ENCODE results near the gene HEXIM2. TPM values are rescaled to one million over a fixed set of nuclear protein-coding genes. Genes with fewer than 3 reads are reported as not detected.

The HEXIM2 gene
- total and polyA plus RNA-seq, 2 of the 13 experiments (the other 11 are each of a cell fraction or from before 2014, with no cell fraction given): 27.1 to 32.4 TPM

DNA sequence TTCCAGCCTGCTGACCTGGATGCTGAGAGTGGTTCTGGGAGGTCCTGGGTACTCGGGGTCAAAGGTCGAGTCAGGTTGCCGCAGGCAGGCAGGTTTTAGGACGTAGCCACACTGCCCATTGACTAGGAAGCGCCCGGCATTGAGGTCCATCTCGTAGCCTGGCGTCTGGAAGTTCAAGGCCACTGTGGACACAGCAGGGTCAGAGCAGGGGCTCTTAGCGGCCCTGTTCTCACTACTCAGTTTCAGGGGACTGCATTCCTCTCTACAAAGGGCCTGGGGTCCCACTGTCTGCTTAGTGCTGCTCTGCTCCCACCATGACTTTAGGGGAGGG, 48.3 kb upstream of the HEXIM2 start (continued):
- TF ChIP-seq NR2C2 (CRISPR knock-in tag; IDR thresholded peaks at IDR 0.05; ENCODE audit: borderline replicate concordance) (peak; percentile 93), NCOA1 (CRISPR knock-in tag; IDR thresholded peaks at IDR 0.05) (no peak), HNF4G (IDR thresholded peaks at IDR 0.05; ENCODE audit: borderline replicate concordance, low read depth, low read length) (peak; percentile 66; the same call in 1 of the 2 replicates), HNF4G (CRISPR knock-in tag; IDR thresholded peaks at IDR 0.05; ENCODE audit: borderline replicate concordance, low read depth) (no peak), KAT8 (CRISPR knock-in tag; IDR thresholded peaks at IDR 0.05) (no peak), ZBTB33 (CRISPR knock-in tag; IDR thresholded peaks at IDR 0.05) (peak; percentile 43; the same call in 1 of the 2 replicates), SNAPC5 (CRISPR knock-in tag; IDR thresholded peaks at IDR 0.05; ENCODE audit: borderline replicate concordance) (no peak), ZBTB7B (CRISPR knock-in tag; IDR thresholded peaks at IDR 0.05) (peak; percentile 62; the same call in 1 of the 2 replicates), ZNF501 (CRISPR knock-in tag; IDR thresholded peaks at IDR 0.05) (no peak), ZNF547 (CRISPR knock-in tag; IDR thresholded peaks at IDR 0.05) (peak; percentile 44; the same call in 1 of the 2 replicates), ZNF607 (CRISPR knock-in tag; IDR thresholded peaks at IDR 0.05; ENCODE audit: borderline replicate concordance) (no peak), ZFY (CRISPR knock-in tag; IDR thresholded peaks at IDR 0.05) (peak; percentile 44; the same call in 1 of the 2 replicates), NCOR1 (IDR thresholded peaks at IDR 0.05; ENCODE audit: borderline replicate concordance, low read length) (0 out of 2 replicates have a peak, but pooled peaks have one; percentile 59), MEF2D (CRISPR knock-in tag; IDR thresholded peaks at IDR 0.05) (no peak)
- TF ChIP-seq, protein P1, sequence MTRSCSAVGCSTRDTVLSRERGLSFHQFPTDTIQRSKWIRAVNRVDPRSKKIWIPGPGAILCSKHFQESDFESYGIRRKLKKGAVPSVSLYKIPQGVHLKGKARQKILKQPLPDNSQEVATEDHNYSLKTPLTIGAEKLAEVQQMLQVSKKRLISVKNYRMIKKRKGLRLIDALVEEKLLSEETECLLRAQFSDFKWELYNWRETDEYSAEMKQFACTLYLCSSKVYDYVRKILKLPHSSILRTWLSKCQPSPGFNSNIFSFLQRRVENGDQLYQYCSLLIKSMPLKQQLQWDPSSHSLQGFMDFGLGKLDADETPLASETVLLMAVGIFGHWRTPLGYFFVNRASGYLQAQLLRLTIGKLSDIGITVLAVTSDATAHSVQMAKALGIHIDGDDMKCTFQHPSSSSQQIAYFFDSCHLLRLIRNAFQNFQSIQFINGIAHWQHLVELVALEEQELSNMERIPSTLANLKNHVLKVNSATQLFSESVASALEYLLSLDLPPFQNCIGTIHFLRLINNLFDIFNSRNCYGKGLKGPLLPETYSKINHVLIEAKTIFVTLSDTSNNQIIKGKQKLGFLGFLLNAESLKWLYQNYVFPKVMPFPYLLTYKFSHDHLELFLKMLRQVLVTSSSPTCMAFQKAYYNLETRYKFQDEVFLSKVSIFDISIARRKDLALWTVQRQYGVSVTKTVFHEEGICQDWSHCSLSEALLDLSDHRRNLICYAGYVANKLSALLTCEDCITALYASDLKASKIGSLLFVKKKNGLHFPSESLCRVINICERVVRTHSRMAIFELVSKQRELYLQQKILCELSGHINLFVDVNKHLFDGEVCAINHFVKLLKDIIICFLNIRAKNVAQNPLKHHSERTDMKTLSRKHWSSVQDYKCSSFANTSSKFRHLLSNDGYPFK (CRISPR knock-in tag; IDR thresholded peaks at IDR 0.05; ENCODE audit: borderline replicate concordance): 0 out of 2 replicates have a peak, but pooled peaks have one; percentile 25
- TF ChIP-seq, protein P2, sequence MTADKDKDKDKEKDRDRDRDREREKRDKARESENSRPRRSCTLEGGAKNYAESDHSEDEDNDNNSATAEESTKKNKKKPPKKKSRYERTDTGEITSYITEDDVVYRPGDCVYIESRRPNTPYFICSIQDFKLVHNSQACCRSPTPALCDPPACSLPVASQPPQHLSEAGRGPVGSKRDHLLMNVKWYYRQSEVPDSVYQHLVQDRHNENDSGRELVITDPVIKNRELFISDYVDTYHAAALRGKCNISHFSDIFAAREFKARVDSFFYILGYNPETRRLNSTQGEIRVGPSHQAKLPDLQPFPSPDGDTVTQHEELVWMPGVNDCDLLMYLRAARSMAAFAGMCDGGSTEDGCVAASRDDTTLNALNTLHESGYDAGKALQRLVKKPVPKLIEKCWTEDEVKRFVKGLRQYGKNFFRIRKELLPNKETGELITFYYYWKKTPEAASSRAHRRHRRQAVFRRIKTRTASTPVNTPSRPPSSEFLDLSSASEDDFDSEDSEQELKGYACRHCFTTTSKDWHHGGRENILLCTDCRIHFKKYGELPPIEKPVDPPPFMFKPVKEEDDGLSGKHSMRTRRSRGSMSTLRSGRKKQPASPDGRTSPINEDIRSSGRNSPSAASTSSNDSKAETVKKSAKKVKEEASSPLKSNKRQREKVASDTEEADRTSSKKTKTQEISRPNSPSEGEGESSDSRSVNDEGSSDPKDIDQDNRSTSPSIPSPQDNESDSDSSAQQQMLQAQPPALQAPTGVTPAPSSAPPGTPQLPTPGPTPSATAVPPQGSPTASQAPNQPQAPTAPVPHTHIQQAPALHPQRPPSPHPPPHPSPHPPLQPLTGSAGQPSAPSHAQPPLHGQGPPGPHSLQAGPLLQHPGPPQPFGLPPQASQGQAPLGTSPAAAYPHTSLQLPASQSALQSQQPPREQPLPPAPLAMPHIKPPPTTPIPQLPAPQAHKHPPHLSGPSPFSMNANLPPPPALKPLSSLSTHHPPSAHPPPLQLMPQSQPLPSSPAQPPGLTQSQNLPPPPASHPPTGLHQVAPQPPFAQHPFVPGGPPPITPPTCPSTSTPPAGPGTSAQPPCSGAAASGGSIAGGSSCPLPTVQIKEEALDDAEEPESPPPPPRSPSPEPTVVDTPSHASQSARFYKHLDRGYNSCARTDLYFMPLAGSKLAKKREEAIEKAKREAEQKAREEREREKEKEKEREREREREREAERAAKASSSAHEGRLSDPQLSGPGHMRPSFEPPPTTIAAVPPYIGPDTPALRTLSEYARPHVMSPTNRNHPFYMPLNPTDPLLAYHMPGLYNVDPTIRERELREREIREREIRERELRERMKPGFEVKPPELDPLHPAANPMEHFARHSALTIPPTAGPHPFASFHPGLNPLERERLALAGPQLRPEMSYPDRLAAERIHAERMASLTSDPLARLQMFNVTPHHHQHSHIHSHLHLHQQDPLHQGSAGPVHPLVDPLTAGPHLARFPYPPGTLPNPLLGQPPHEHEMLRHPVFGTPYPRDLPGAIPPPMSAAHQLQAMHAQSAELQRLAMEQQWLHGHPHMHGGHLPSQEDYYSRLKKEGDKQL (CRISPR knock-in tag; IDR thresholded peaks at IDR 0.05; ENCODE audit: low read depth): no peak
- TF ChIP-seq, protein P3, sequence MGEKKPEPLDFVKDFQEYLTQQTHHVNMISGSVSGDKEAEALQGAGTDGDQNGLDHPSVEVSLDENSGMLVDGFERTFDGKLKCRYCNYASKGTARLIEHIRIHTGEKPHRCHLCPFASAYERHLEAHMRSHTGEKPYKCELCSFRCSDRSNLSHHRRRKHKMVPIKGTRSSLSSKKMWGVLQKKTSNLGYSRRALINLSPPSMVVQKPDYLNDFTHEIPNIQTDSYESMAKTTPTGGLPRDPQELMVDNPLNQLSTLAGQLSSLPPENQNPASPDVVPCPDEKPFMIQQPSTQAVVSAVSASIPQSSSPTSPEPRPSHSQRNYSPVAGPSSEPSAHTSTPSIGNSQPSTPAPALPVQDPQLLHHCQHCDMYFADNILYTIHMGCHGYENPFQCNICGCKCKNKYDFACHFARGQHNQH (CRISPR knock-in tag; IDR thresholded peaks at IDR 0.05): no peak
